IPS DF 6.9 (cell line): Measurements from ENCODE around the gene SLC34A1.
"Not testable (repeated sequence)": the region's sequence is repeated elsewhere in the genome, so short reads cannot be mapped to it uniquely, and the experiment has no call there.

ENCODE experiments used
- DNase-seq: peaks from one replicate; pipeline ENCODE4 v3.0.0-alpha.2; 2013; ENCODE audit warnings: low read depth, low spot score
- H3K27ac ChIP-seq: one replicate; pipeline ENCODE4 v1.5.1; 2013; ENCODE audit warnings: low read length, control low read depth
- H3K27me3 ChIP-seq: 2 replicates; pipeline ENCODE4 v1.6.1; 2013; ENCODE audit warnings: mild to moderate bottlenecking, low read length; ENCODE audit not compliant: control insufficient read depth, insufficient read depth
- H3K36me3 ChIP-seq: 2 replicates; pipeline ENCODE4 v1.6.1; 2013; ENCODE audit warnings: low read length; ENCODE audit not compliant: control insufficient read depth, insufficient read depth
- H3K4me1 ChIP-seq: 2 replicates; pipeline ENCODE4 v1.6.1; 2013; ENCODE audit warnings: low read length; ENCODE audit not compliant: control insufficient read depth, insufficient read depth
- H3K4me3 ChIP-seq: 2 replicates; pipeline ENCODE4 v1.5.1; 2013; ENCODE audit warnings: mild to moderate bottlenecking, low read length
- H3K9me3 ChIP-seq: 2 replicates; pipeline ENCODE4 v1.6.1; 2013; ENCODE audit warnings: low read length, inconsistent platforms; ENCODE audit not compliant: control insufficient read depth, insufficient read depth
- WGBS: extraction: QIAGEN DNeasy Blood & Tissue Kit; methylation state at CpG from one replicate; pipeline ENCODE4 v1.1.7; 2013; ENCODE audit warnings: mixed read lengths, missing lambda C conversion rate; ENCODE audit not compliant: insufficient read length, insufficient coverage; 5-methylcytosine and 5-hydroxymethylcytosine counted together

Gene SLC34A1

GRCh38 chr5:177414481-177414880 is 30.2 kb downstream of the SLC34A1 start:
- no peaks in the 10 kb centered on the region for H3K4me1 ChIP-seq
- no peaks in the 10 kb centered on the region for H3K36me3 ChIP-seq
- H3K27ac ChIP-seq = no peak overlapping the region
- H3K4me3 ChIP-seq = no peak overlapping the region
- WGBS = no CpG with 5 or more reads among the region's 3 CpGs
- no peaks in the 10 kb centered on the region for H3K27me3 ChIP-seq
- no peak for DNase-seq
- no peaks in the 10 kb centered on the region for H3K9me3 ChIP-seq

- H3K9me3 ChIP-seq = not testable (repeated sequence)
These were observed 32.8 kb downstream of the SLC34A1 start for GRCh38 chr5:177417081-177417480.

GRCh38 chr5:177419046-177419445 is 34.8 kb downstream of the SLC34A1 start:
- Histone ChIP-seq H3K27ac (no peak overlapping the region), H3K4me3 (no peak overlapping the region), H3K36me3 (no peaks in the 10 kb centered on the region), H3K27me3 (no peaks in the 10 kb centered on the region), H3K9me3 (no peaks in the 10 kb centered on the region), H3K4me1 (no peaks in the 10 kb centered on the region)
- no CpG with 5 or more reads among the region's 3 CpGs for WGBS
- DNase-seq = no peak

More at GRCh38 chr5:177417081-177417480, 32.8 kb downstream of the SLC34A1 start:
- not testable (repeated sequence) for DNase-seq, H3K27ac ChIP-seq, H3K4me1 ChIP-seq, H3K36me3 ChIP-seq, H3K4me3 ChIP-seq, H3K27me3 ChIP-seq
- no CpG with 5 or more reads among the region's 6 CpGs for WGBS

- H3K4me3 ChIP-seq, H3K9me3 ChIP-seq, H3K27me3 ChIP-seq, H3K36me3 ChIP-seq, H3K4me1 ChIP-seq, H3K27ac ChIP-seq, DNase-seq: not testable (repeated sequence)
- no CpG with 5 or more reads among the region's 7 CpGs for WGBS
These were observed 36.2 kb downstream of the SLC34A1 start for GRCh38 chr5:177420472-177420871.

GRCh38 chr5:177421062-177421798 is 37.0 kb downstream of the SLC34A1 start:
- Histone ChIP-seq H3K27ac (no peak overlapping the region), H3K36me3 (no peaks in the 10 kb centered on the region), H3K4me1 (no peaks in the 10 kb centered on the region), H3K9me3 (no peaks in the 10 kb centered on the region), H3K27me3 (no peaks in the 10 kb centered on the region), H3K4me3 (no peak overlapping the region)
- DNase-seq = no peak
- no CpG with 5 or more reads among the region's 6 CpGs for WGBS

GRCh38 chr5:177423671-177424070 is 39.4 kb downstream of the SLC34A1 start:
- no peak overlapping the region for H3K4me3 ChIP-seq
- no peaks in the 10 kb centered on the region for H3K27me3 ChIP-seq
- no peak for DNase-seq
- no peaks in the 10 kb centered on the region for H3K4me1 ChIP-seq
- no peak overlapping the region for H3K27ac ChIP-seq
- H3K36me3 ChIP-seq = no peaks in the 10 kb centered on the region
- no peaks in the 10 kb centered on the region for H3K9me3 ChIP-seq
- no CpG with 5 or more reads among the region's 2 CpGs for WGBS

GRCh38 chr5:177425196-177425800 is 41.1 kb downstream of the SLC34A1 start:
- H3K9me3 ChIP-seq = no peaks in the 10 kb centered on the region
- no peak for DNase-seq
- no peaks in the 10 kb centered on the region for H3K27me3 ChIP-seq
- no peak overlapping the region for H3K27ac ChIP-seq
- peak overlapping the region; percentile 76; the same call in 1 of the 2 replicates for H3K4me3 ChIP-seq
- H3K4me1 ChIP-seq = no peaks in the 10 kb centered on the region
- no CpG with 5 or more reads among the region's 13 CpGs for WGBS
- H3K36me3 ChIP-seq = no peaks in the 10 kb centered on the region

- Histone ChIP-seq H3K27ac (no peak overlapping the region), H3K9me3 (no peaks in the 10 kb centered on the region), H3K4me3 (peak overlapping the region; percentile 76; the same call in 1 of the 2 replicates), H3K4me1 (no peaks in the 10 kb centered on the region), H3K27me3 (no peaks in the 10 kb centered on the region), H3K36me3 (no peaks in the 10 kb centered on the region; the same call in 1 of the 2 replicates)
- DNase-seq = peak; percentile 100
- WGBS = no CpG with 5 or more reads among the region's 52 CpGs
These were observed 41.7 kb downstream of the SLC34A1 start for GRCh38 chr5:177425801-177426565.

GRCh38 chr5:177426566-177427210 is 42.5 kb downstream of the SLC34A1 start, which contains the start of gene GRK6:
GRK6 (plus strand) TSS chr5:177426676; CDS start chr5:177426846, 170 bp downstream.
- peaks cover 6% of the 10 kb centered on the region; the same call in 1 of the 2 replicates for H3K36me3 ChIP-seq
- no CpG with 5 or more reads among the region's 82 CpGs for whole genome bisulfite sequencing
- no peaks in the 10 kb centered on the region for H3K4me1 ChIP-seq
- no peak within 1 kb of the TSS for H3K27ac ChIP-seq
- H3K27me3 ChIP-seq = no peaks in the 10 kb centered on the region
- DNase-seq = no peak
- no peaks in the 10 kb centered on the region for H3K9me3 ChIP-seq
- peak within 1 kb of the TSS; percentile 76 for H3K4me3 ChIP-seq
